ENCODE data around the gene CREBBP. TPM values are rescaled to one million over a fixed set of nuclear protein-coding genes. Genes with fewer than 3 reads are reported as not detected.
A peak's percentile ranks its signal among the peaks of the same experiment; 100 is the strongest.

Gene CREBBP
- total RNA-seq, 2 donors from 2014 or later, result 57.1 to 63.1 TPM

DNA sequence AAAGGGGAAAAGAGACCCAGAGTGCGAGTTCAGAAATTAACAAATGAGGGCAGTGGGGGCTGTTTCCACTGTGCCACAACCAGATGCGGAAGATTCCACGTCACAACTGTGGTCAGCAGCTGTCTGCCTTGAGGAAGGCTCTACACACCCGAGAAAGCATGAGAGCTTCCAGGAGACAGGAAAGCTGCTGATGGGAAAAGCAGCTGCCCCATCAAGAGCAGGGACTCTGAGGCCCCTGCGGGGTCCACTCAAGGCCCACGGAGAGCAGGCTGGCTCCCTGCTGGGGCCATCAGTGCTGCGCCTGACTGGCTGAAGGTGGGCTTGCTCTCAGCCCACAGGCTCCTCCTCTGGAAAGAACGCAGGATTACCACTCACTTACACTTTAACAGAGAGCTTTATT lies 148.3 kb downstream of the CREBBP start:
- ATAC-seq (replicated peaks in 1 of 2) (no peak), DNase-seq (no peak)
- Mint-ChIP-seq H3K4me1 (ENCODE audit: low read depth) (no peaks in the 10 kb centered on the region), H3K9me3 (no peaks in the 10 kb centered on the region), H3K4me3 (no peak overlapping the region), H3K27me3 (ENCODE audit: low read depth) (no peaks in the 10 kb centered on the region), H3K27ac (no peak overlapping the region), H3K36me3 (ENCODE audit: insufficient read depth in 2 of 2) (peaks cover 10 to 32% of the 10 kb centered on the region in 2 donors)

DNA sequence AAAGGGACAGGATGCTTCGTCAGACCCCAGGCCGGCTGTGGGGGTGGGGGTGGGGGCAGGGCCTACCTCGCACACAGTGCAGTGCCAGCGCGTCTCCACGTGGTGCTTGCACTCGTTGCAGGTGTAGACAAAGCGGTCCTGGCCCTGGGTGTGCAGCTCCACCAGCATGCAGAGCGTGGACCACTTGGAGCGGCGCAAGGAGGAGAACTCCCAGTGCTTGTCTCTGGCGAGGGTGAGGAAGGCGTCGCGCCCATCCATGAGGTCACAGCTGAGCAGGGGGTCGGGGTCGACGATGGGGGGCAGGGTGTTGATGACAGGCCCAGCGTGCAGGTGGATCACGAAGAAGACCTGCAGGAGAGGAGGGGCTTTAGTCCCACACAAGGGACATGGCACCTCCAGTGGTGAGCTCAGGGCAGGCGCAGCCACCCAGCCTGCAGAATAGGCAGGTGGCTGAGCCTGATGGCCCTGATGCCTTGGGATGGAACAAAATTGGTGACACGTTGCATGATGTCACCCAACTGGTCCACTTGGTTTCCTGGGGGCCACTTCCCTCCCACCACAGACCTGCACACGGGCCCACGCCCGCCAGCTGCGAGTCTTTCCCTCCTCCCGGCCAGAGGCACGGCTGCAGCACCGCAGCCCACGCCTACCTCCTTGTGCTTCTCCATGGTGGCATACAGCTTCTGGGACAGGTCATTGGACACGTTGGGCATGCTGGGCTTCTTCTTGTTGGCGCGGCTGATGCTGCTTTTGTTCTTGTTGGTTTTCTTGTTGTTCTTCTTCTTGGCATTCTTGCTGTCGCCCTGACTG lies 149.2 kb downstream of the CREBBP start:
- ATAC-seq (replicated peaks in 1 of 2) (no peak), DNase-seq (no peak)
- Mint-ChIP-seq H3K4me1 (ENCODE audit: low read depth) (no peaks in the 10 kb centered on the region), H3K27me3 (ENCODE audit: low read depth) (no peaks in the 10 kb centered on the region), H3K36me3 (ENCODE audit: insufficient read depth in 2 of 2) (peaks cover 7 to 30% of the 10 kb centered on the region in 2 donors), H3K27ac (no peak overlapping the region), H3K9me3 (no peaks in the 10 kb centered on the region), H3K4me3 (no peak overlapping the region)

DNA sequence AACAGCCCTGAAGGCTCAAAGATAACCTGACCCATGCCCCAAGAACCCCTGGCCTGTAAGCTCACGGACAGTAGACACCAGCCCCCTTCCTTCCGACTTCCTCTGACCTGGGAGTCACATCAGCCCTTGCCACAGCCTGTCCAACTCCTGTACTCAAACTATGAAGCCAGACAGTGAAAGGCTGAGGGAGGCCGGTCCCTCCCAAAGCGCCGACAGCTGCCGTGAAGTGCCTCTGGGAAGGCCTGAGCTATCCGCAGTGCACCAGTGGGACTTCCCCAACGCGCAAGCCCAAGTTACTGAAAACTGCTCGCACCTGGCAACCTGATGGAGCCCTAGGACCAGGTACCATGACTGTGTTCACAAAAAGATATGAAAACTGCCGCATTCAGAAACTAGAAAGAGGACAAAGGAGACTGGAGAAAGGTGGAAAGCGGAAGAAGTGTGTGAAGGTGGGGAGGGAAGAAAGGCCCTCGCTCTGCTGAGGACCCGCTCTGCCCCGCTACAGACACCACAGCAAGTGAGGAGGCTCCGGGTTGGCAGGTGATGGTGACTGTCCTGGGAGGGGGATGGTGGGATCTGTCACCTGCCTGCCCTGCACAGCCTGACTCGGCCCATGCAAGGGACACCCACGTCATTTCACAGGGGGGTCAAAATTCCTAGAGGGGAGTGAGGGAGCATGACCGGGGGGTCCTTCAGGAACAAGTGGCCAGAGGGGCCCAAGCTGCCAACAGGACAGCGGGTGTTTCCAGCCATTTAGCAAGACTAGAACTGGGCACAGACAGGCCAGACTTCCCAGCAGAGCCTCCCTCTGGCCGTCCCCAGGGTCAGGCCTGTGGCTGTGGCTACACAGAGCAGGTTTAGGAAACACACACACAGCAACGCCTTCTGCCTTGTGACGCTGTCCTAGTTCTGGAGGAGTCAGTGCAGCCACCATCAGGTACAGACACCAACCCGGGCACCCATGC lies 150.1 kb downstream of the CREBBP start:
- no peak overlapping the region for H3K27ac Mint-ChIP-seq
- H3K27me3 Mint-ChIP-seq (ENCODE audit: low read depth), result no peaks in the 10 kb centered on the region
- no peak for DNase-seq
- H3K4me1 Mint-ChIP-seq (ENCODE audit: low read depth), result no peaks in the 10 kb centered on the region
- ATAC-seq (replicated peaks in 1 of 2), result no peak
- H3K36me3 Mint-ChIP-seq (ENCODE audit: insufficient read depth in 2 of 2), result peaks cover 2 to 25% of the 10 kb centered on the region in 2 donors
- H3K9me3 Mint-ChIP-seq, result no peaks in the 10 kb centered on the region
- H3K4me3 Mint-ChIP-seq, result no peak overlapping the region

DNA sequence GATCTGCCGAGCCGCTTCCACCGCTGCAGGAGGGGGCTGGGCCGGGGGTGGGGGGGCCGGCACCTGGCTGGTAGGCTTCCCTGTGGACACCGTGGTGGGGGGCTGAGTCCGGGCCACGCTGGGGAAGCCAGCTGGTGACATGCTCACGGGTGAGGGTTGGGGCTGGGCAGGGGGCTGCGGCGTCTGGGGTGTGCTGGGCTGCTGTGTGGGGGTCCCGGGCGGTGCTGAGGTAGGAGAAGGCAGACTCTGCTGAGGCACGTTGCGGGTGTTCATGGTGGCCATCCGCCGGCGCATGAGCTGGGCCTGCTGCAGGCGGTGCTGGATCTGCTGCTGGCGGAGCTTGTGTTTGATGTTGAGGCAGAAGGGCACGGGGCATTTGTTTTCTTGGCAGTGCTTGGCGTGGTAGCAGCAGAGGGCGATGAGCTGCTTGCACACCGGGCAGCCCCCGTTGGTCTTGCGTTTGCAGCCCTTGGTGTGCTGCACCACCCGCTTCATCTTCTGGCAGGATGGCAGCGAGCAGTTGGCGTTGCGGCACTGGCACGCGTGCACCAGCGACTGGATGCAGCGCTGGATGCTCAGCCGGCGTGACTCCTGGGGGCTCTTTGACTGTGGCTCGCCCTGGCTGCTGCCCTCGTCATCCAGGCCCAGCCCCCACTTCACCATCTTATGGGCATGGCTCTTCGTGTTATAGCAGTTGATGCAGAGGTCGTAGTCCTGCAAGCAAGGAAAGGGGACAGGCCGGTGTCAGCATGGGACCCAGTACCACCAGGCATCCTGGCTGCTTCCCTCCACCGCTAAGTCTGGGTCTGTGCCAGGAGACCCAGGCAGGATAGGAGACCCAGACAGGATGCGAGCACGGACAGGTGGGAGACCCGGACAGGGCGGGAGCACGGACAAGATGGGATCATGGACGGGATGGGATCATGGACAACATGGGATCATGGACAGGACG lies 151.1 kb downstream of the CREBBP start:
- ATAC-seq (replicated peaks in 1 of 2), result no peak
- Mint-ChIP-seq H3K4me3 (no peak overlapping the region), H3K27me3 (ENCODE audit: low read depth) (no peaks in the 10 kb centered on the region), H3K9me3 (no peaks in the 10 kb centered on the region), H3K36me3 (ENCODE audit: insufficient read depth in 2 of 2) (peaks cover 2 to 21% of the 10 kb centered on the region in 2 donors), H3K4me1 (ENCODE audit: low read depth) (no peaks in the 10 kb centered on the region), H3K27ac (no peak overlapping the region)
- DNase-seq, result no peak

DNA sequence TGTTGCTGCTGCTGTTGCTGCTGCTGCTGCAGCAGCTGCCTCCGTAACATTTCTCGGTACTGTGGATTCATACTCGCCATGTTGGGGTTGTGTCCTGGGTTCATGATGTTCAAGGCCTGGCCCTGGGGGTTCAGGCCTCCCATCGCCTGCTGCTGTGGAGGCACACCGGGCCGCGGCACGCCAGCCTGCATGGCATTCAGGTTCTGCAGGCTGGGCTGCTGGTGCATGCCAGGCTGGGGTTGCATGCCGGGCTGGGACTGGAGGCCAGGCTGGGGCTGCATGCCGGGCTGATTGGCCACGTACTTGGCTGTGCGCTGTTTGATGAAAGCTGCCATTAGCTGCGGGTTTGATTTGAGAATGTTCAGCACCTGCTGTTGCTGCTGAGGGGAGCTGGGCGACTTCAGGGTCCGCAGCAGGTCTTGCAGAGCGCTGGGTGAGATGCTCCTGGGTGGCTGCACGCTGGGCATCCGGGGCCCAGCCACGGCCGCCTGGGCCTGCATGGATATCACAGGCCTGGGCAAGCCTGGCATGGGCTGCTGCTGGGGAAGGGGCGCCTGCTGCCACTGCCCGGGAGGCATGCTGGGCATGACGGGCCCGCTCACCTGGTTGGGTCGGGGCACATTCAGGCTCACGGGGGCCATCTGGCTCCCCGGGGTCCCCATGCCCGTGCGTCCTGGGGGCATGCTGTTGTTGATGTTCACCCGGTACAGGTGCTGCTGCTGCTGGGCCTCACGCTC lies 151.9 kb downstream of the CREBBP start:
- Mint-ChIP-seq H3K9me3 (no peaks in the 10 kb centered on the region), H3K36me3 (ENCODE audit: insufficient read depth in 2 of 2) (peaks cover 2 to 17% of the 10 kb centered on the region in 2 donors), H3K4me1 (ENCODE audit: low read depth) (no peaks in the 10 kb centered on the region), H3K27ac (no peak overlapping the region), H3K4me3 (no peak overlapping the region), H3K27me3 (ENCODE audit: low read depth) (no peaks in the 10 kb centered on the region)
- no peak for ATAC-seq (replicated peaks in 1 of 2)
- DNase-seq, result no peak

DNA sequence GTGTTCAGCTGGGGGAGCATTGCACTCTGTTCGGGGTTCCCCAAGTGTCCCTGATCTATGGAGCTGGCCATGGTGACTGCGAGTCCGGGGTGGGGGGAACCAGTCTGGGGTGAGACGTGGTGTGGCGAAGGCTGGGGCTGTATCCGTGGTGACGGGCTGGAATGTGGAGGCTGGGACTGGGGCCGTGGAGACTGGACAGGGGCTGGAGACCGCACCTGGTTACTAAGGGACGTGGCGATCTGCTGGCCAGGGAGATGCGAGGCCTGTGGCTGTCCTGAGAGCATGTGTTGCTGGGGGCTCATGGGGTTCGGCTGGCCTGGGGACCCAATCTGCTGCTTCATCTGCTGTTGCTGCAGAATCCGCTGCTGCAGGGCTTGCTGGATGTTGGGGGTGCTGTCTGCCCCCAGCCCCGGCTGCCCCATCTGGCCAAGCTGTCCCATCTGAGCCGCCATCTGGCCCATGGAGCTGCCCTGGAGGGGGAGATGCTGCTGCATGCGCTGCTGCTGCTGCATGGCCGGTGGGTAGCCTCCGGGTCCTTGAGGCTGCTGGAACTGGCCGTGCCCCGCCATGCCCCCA lies 152.6 kb downstream of the CREBBP start:
- Mint-ChIP-seq H3K36me3 (ENCODE audit: insufficient read depth in 2 of 2) (peaks cover 0 to 17% of the 10 kb centered on the region in 2 donors), H3K27ac (no peak overlapping the region), H3K4me1 (ENCODE audit: low read depth) (no peaks in the 10 kb centered on the region), H3K4me3 (no peak overlapping the region), H3K9me3 (no peaks in the 10 kb centered on the region), H3K27me3 (ENCODE audit: low read depth) (no peaks in the 10 kb centered on the region)
- DNase-seq, result no peak
- ATAC-seq (replicated peaks in 1 of 2), result no peak

DNA sequence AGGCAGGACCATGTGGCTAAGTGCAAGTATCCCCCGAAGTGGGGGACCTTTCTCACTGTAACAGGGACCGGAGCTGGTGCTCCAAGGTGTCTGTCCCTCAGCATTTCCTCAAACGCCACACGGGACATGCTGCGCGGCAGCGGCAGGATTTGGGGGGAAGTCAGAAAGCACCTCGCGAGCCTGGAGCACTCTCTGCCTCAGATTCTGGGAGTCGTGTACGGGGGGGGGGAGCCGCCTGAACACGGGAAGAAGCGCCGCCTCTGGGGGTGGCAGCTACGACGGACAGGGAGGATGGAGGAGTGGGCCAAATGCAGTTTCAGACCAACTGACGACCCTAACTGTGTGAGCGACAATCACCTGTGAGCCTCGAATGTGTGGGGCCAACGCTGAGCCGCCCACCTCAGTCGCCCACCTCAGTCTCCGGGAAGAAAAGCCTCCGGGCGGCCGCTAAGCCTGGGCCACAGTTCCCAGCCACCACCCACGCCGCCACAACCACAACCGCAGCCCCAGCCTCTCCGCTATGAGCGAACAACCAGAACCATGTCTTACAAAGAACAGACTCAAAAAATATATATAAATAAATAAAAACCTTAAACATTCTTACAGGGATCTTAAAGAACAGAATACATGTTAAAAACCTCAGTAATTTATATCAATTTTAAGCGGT lies 154.4 kb downstream of the CREBBP start:
- DNase-seq (no peak), ATAC-seq (replicated peaks in 1 of 2) (no peak)
- Mint-ChIP-seq H3K4me3 (no peak overlapping the region), H3K9me3 (no peaks in the 10 kb centered on the region), H3K36me3 (ENCODE audit: insufficient read depth in 2 of 2) (peaks cover 0 to 15% of the 10 kb centered on the region in 2 donors), H3K27ac (no peak overlapping the region), H3K4me1 (ENCODE audit: low read depth) (no peaks in the 10 kb centered on the region), H3K27me3 (ENCODE audit: low read depth) (no peaks in the 10 kb centered on the region)

DNA sequence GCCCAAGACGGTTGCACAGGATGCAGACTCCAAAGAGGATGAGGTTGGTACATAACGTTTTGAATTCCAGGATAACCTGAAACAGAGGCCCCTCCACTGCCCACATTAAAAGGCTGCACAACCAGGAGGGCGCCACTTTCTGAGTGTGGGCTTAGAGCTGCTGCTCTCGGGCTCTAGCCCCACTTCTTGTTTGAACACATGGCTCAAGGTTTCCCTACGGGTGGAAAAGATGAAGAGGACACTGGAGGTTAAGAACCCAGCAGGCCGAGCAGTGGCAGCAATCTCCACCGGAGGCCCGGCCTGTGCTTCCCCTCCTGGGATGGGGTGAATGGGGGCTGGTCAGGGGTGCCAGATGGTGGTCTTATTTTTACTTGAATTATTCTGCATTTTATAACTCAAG lies 155.2 kb downstream of the CREBBP start:
- Mint-ChIP-seq H3K4me3 (no peak overlapping the region), H3K9me3 (no peaks in the 10 kb centered on the region), H3K36me3 (ENCODE audit: insufficient read depth in 2 of 2) (peaks cover 0 to 12% of the 10 kb centered on the region in 2 donors), H3K27ac (no peak overlapping the region), H3K4me1 (ENCODE audit: low read depth) (no peaks in the 10 kb centered on the region), H3K27me3 (ENCODE audit: low read depth) (no peaks in the 10 kb centered on the region)
- ATAC-seq (replicated peaks in 1 of 2), result no peak
- DNase-seq, result no peak

DNA sequence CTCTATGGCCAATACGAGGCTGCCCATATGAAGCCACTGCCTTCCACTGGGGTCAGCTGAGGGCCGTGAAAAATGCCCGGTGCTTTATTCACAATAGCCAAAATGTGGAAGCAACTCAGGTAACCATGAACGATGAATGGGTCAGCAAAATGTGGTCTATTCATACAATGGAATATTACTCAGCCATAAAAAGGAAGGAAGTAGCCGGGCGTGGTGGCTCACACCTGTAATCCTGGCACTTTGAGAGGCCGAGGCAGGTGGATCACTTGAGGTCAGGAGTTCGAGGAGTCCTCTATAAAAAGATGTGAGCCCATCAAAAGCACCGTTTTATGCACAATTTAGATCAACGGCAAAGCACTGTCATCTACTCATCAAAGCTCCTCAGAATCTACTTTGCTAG lies 158.0 kb downstream of the CREBBP start:
- H3K36me3 Mint-ChIP-seq (ENCODE audit: insufficient read depth in 2 of 2), result no peaks in the 10 kb centered on the region
- no peaks in the 10 kb centered on the region for H3K27me3 Mint-ChIP-seq (ENCODE audit: low read depth)
- no peak overlapping the region for H3K27ac Mint-ChIP-seq
- ATAC-seq (replicated peaks in 1 of 2) (no peak), DNase-seq (no peak)
- no peak overlapping the region for H3K4me3 Mint-ChIP-seq
- H3K9me3 Mint-ChIP-seq, result no peaks in the 10 kb centered on the region
- peaks cover 6% of the 10 kb centered on the region for H3K4me1 Mint-ChIP-seq (ENCODE audit: low read depth)

DNA sequence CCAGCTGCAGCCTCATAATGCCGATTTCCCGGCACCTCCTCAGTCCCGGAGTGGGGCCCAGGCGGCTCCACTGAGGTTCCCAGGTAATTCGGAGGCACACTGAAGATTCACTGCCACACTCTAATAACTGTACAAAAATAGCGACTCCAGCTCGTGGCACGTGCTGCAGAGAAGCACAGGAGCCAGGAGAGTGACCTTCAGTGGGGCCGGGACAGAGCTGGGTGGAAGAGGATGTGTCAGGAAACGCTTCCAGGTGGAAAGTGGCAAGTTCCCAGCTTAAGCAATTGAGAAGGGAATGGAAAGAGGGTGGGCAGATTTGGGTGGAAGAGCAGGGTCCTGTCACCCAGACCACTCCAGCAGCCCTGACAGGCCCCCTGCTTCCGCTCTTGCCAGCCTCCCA lies 160.1 kb downstream of the CREBBP start:
- H3K36me3 Mint-ChIP-seq (ENCODE audit: insufficient read depth in 2 of 2), result no peaks in the 10 kb centered on the region
- H3K4me1 Mint-ChIP-seq (ENCODE audit: low read depth), result peaks cover 16% of the 10 kb centered on the region
- H3K27ac Mint-ChIP-seq, result peak overlapping the region; percentile 15
- ATAC-seq (replicated peaks in 1 of 2) (no peak), DNase-seq (no peak)
- no peaks in the 10 kb centered on the region for H3K27me3 Mint-ChIP-seq (ENCODE audit: low read depth)
- H3K4me3 Mint-ChIP-seq, result peak overlapping the region in 1 of 2 donors; percentile 20
- H3K9me3 Mint-ChIP-seq, result no peaks in the 10 kb centered on the region

DNA sequence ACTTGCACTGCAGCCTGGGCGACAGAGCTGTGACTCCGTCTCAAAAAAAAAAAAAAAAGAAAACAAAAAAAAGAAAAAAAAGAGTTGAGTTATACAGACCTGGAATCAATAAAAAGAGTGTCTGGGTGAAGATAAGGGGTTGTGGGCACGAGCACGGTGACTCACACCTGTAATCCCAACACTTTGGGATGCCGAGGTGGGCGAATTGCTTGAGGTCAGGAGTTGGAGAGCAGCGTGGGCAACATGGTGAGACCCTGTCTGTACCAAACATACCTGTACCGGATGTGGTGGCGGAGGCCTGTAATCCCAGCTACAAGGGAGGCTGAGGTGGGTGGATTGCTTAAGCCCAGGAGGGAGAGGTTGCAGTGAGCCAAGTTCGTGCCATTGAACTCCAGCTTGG lies 161.9 kb downstream of the CREBBP start:
- H3K9me3 Mint-ChIP-seq, result no peaks in the 10 kb centered on the region
- DNase-seq, result no peak
- peaks cover 0 to 7% of the 10 kb centered on the region in 2 donors for H3K36me3 Mint-ChIP-seq (ENCODE audit: insufficient read depth in 2 of 2)
- no peak for ATAC-seq (replicated peaks in 1 of 2)
- peak overlapping the region; percentile 91 to 93 for H3K4me3 Mint-ChIP-seq
- H3K4me1 Mint-ChIP-seq (ENCODE audit: low read depth), result peaks cover 34% of the 10 kb centered on the region
- no peaks in the 10 kb centered on the region for H3K27me3 Mint-ChIP-seq (ENCODE audit: low read depth)
- peak overlapping the region; percentile 86 for H3K27ac Mint-ChIP-seq
